ENCODE measurements around the gene SLC43A2. TPM values are rescaled to one million over a fixed set of nuclear protein-coding genes. Genes with fewer than 3 reads are reported as not detected.
"Not testable (repeated sequence)": the region's sequence is repeated elsewhere in the genome, so short reads cannot be mapped to it uniquely, and the experiment has no call there.

The SLC43A2 gene
- total RNA-seq, 2 experiments from 2014 or later = 0.55 to 1.3 TPM

GRCh38 chr17:1541367-1541904 lies 87.2 kb downstream of the SLC43A2 start:
- Mint-ChIP-seq H3K9me3 (ENCODE audit: low read depth) (no peaks in the 10 kb centered on the region), H3K27ac (no peak overlapping the region), H3K4me1 (peaks cover 2% of the 10 kb centered on the region), H3K27me3 (no peaks in the 10 kb centered on the region), H3K36me3 (peaks cover 8% of the 10 kb centered on the region), H3K4me3 (no peak overlapping the region)
- ATAC-seq (no peak), DNase-seq (no peak)
- CTCF ChIA-PET = interaction anchor here (0.6 kb wide), 1 partner anchor 163 kb away, joined by 4 read pairs; no protein-coding TSS in a partner anchor

GRCh38 chr17:1539811-1540210 lies 88.8 kb downstream of the SLC43A2 start:
- Mint-ChIP-seq H3K4me3 (no peak overlapping the region), H3K4me1 (peaks cover 2% of the 10 kb centered on the region), H3K36me3 (peaks cover 9% of the 10 kb centered on the region), H3K27ac (no peak overlapping the region), H3K27me3 (no peaks in the 10 kb centered on the region), H3K9me3 (ENCODE audit: low read depth) (no peaks in the 10 kb centered on the region)
- CTCF ChIA-PET = no interaction called here
- DNase-seq = no peak
- ATAC-seq = no peak

GRCh38 chr17:1535737-1536136 lies 92.9 kb downstream of the SLC43A2 start:
- H3K4me1 Mint-ChIP-seq = no peaks in the 10 kb centered on the region
- H3K4me3 Mint-ChIP-seq = no peak overlapping the region
- H3K27ac Mint-ChIP-seq = no peak overlapping the region
- H3K36me3 Mint-ChIP-seq = peaks cover 11% of the 10 kb centered on the region
- CTCF ChIA-PET = interaction anchor here (3.1 kb wide), 1 partner anchor 18 kb away, joined by 13 read pairs; the partner anchor contains the start of gene INPP5K
- H3K9me3 Mint-ChIP-seq (ENCODE audit: low read depth) = no peaks in the 10 kb centered on the region
- no peaks in the 10 kb centered on the region for H3K27me3 Mint-ChIP-seq
- no peak for DNase-seq
- no peak for ATAC-seq

GRCh38 chr17:1533661-1534325 lies 94.8 kb downstream of the SLC43A2 start:
- no peaks in the 10 kb centered on the region for H3K9me3 Mint-ChIP-seq (ENCODE audit: low read depth)
- no peaks in the 10 kb centered on the region for H3K27me3 Mint-ChIP-seq
- no peaks in the 10 kb centered on the region for H3K4me1 Mint-ChIP-seq
- H3K36me3 Mint-ChIP-seq = peaks cover 6% of the 10 kb centered on the region
- H3K27ac Mint-ChIP-seq = no peak overlapping the region
- H3K4me3 Mint-ChIP-seq = no peak overlapping the region
- ATAC-seq (no peak), DNase-seq (no peak)
- CTCF ChIA-PET = interaction anchor here (1.1 to 3.4 kb wide), 5 partner anchors 15 to 171 kb away, joined by 3 to 13 read pairs (median 4); partner anchors contain the start of gene INPP5K

- H3K4me3 Mint-ChIP-seq = no peak overlapping the region
- peaks cover 8% of the 10 kb centered on the region for H3K36me3 Mint-ChIP-seq
- CTCF ChIA-PET = interaction anchor here (1.1 to 3.4 kb wide), 6 partner anchors 16 to 170 kb away, joined by 3 to 13 read pairs (median 4); partner anchors contain the start of gene INPP5K
- DNase-seq (peak; percentile 56), ATAC-seq (peak; percentile 68)
- no peaks in the 10 kb centered on the region for H3K4me1 Mint-ChIP-seq
- H3K27me3 Mint-ChIP-seq = no peaks in the 10 kb centered on the region
- H3K27ac Mint-ChIP-seq = no peak overlapping the region
- no peaks in the 10 kb centered on the region for H3K9me3 Mint-ChIP-seq (ENCODE audit: low read depth)
Observed at GRCh38 chr17:1532836-1533602, 95.6 kb downstream of the SLC43A2 start.

- ATAC-seq (no peak), DNase-seq (no peak)
- H3K4me3 Mint-ChIP-seq = no peak overlapping the region
- H3K9me3 Mint-ChIP-seq (ENCODE audit: low read depth) = no peaks in the 10 kb centered on the region
- peaks cover 5% of the 10 kb centered on the region for H3K36me3 Mint-ChIP-seq
- no peak overlapping the region for H3K27ac Mint-ChIP-seq
- CTCF ChIA-PET = no interaction called here
- peaks cover 16% of the 10 kb centered on the region for H3K4me1 Mint-ChIP-seq
- H3K27me3 Mint-ChIP-seq = no peaks in the 10 kb centered on the region
Observed at GRCh38 chr17:1529863-1530262, 98.8 kb downstream of the SLC43A2 start.

GRCh38 chr17:1526876-1527275 lies 101.8 kb downstream of the SLC43A2 start:
- H3K36me3 Mint-ChIP-seq = not testable (repeated sequence)
- peak overlapping the region; percentile 63 for H3K27ac Mint-ChIP-seq

GRCh38 chr17:1522626-1523025 lies 106.0 kb downstream of the SLC43A2 start:
- peaks cover 26% of the 10 kb centered on the region for H3K4me1 Mint-ChIP-seq
- ATAC-seq = no peak
- H3K36me3 Mint-ChIP-seq = no peaks in the 10 kb centered on the region
- H3K9me3 Mint-ChIP-seq (ENCODE audit: low read depth) = no peaks in the 10 kb centered on the region
- H3K27ac Mint-ChIP-seq = no peak overlapping the region
- H3K4me3 Mint-ChIP-seq = no peak overlapping the region
- H3K27me3 Mint-ChIP-seq = no peaks in the 10 kb centered on the region
- CTCF ChIA-PET = no interaction called here
- DNase-seq = no peak

More at GRCh38 chr17:1526876-1527275, 101.8 kb downstream of the SLC43A2 start:
- DNase-seq; H3K4me3 Mint-ChIP-seq; H3K9me3 Mint-ChIP-seq (ENCODE audit: low read depth); H3K27me3 Mint-ChIP-seq: not testable (repeated sequence)
- peak; percentile 53 for ATAC-seq
- H3K4me1 Mint-ChIP-seq = peaks cover 16% of the 10 kb centered on the region
- CTCF ChIA-PET = interaction anchor here (1.3 to 2.0 kb wide), 3 partner anchors 10 to 161 kb away, joined by 4 to 7 read pairs (median 5); partner anchors contain the start of gene INPP5K

- H3K27ac Mint-ChIP-seq = no peak overlapping the region
- H3K9me3 Mint-ChIP-seq (ENCODE audit: low read depth) = no peaks in the 10 kb centered on the region
- ATAC-seq = no peak
- H3K4me1 Mint-ChIP-seq = peaks cover 17% of the 10 kb centered on the region
- no peaks in the 10 kb centered on the region for H3K27me3 Mint-ChIP-seq
- no peaks in the 10 kb centered on the region for H3K36me3 Mint-ChIP-seq
- no peak for DNase-seq
- CTCF ChIA-PET = interaction anchor here (0.6 kb wide), 1 partner anchor 153 kb away, joined by 3 read pairs; no protein-coding TSS in a partner anchor
- no peak overlapping the region for H3K4me3 Mint-ChIP-seq
Observed at GRCh38 chr17:1521086-1521640, 107.5 kb downstream of the SLC43A2 start.

GRCh38 chr17:1519678-1520077 lies 109.0 kb downstream of the SLC43A2 start:
- H3K27me3 Mint-ChIP-seq = no peaks in the 10 kb centered on the region
- ATAC-seq (no peak), DNase-seq (no peak)
- H3K27ac Mint-ChIP-seq = no peak overlapping the region
- CTCF ChIA-PET = interaction anchor here (0.7 kb wide), 1 partner anchor 55 kb away, joined by 3 read pairs; no protein-coding TSS in a partner anchor
- peaks cover 20% of the 10 kb centered on the region for H3K4me1 Mint-ChIP-seq
- no peaks in the 10 kb centered on the region for H3K9me3 Mint-ChIP-seq (ENCODE audit: low read depth)
- no peak overlapping the region for H3K4me3 Mint-ChIP-seq
- H3K36me3 Mint-ChIP-seq = no peaks in the 10 kb centered on the region

Other genes starting within 250 kb of the SLC43A2 start
- 100 to 1,000 TPM; 341 to 452 TPM for gene YWHAE, start 228.6 kb downstream of the SLC43A2 start, total RNA-seq
- gene CRK, start 172.6 kb downstream of the SLC43A2 start, total RNA-seq = 10 to 100 TPM; 18.3 to 20.7 TPM
- gene MYO1C, start 136.1 kb downstream of the SLC43A2 start, total RNA-seq = 10 to 100 TPM; 50.6 to 58.4 TPM
- 10 to 100 TPM; 40.6 to 43.4 TPM for gene INPP5K, start 112.2 kb downstream of the SLC43A2 start, total RNA-seq
- 10 to 100 TPM; 42.1 to 69.1 TPM for gene PITPNA, start 66.0 kb downstream of the SLC43A2 start, total RNA-seq
- 1 to 10 TPM in 1 of 2 experiments, under 1 TPM in 1; 0.70 to 2.0 TPM for gene SCARF1, start 16.9 kb upstream of the SLC43A2 start, total RNA-seq
- 1 to 10 TPM; 4.8 to 6.9 TPM for gene RILP, start 21.0 kb upstream of the SLC43A2 start, total RNA-seq
- 100 to 1,000 TPM; 324 to 358 TPM for gene PRPF8, start 56.0 kb upstream of the SLC43A2 start, total RNA-seq
- gene TLCD2, start 81.5 kb upstream of the SLC43A2 start, total RNA-seq = under 1 TPM; 0.20 to 0.28 TPM
- gene WDR81, start 95.9 kb upstream of the SLC43A2 start, total RNA-seq = 10 to 100 TPM; 28.7 to 32.1 TPM
- under 1 TPM; 0.18 to 0.19 TPM for gene SERPINF2, start 114.0 kb upstream of the SLC43A2 start, total RNA-seq
- gene SERPINF1, start 133.2 kb upstream of the SLC43A2 start, total RNA-seq = 1 to 10 TPM in 1 of 2 experiments, under 1 TPM in 1; 0.93 to 1.1 TPM
- gene SMYD4, start 201.1 kb upstream of the SLC43A2 start, total RNA-seq = 10 to 100 TPM; 34.7 to 45.4 TPM
- gene RPA1, start 201.2 kb upstream of the SLC43A2 start, total RNA-seq = 100 to 1,000 TPM; 196 to 249 TPM